Islet of Langerhans (tissue), 1 donor: ENCODE data around the gene TMX2.
A peak's percentile ranks its signal among the peaks of the same experiment; 100 is the strongest.
"Not testable (repeated sequence)": the region's sequence is repeated elsewhere in the genome, so short reads cannot be mapped to it uniquely, and the experiment has no call there.

ENCODE experiments used
- FAIRE-seq: peaks from one replicate; lab custom pipeline; 2011; peaks lifted over from hg19 to GRCh38; lab: Jason Lieb, UNC

Gene TMX2

GRCh38 chr11:57716726-57717125 lies 4.3 kb downstream of the TMX2 start:
- FAIRE-seq = not testable (repeated sequence)

GRCh38 chr11:57727185-57727584 lies 14.8 kb downstream of the TMX2 start:
- no peak for FAIRE-seq

- no peak for FAIRE-seq
Observed at GRCh38 chr11:57728829-57729228, 16.4 kb downstream of the TMX2 start.

GRCh38 chr11:57729479-57729878 lies 17.1 kb downstream of the TMX2 start:
- FAIRE-seq = no peak

- FAIRE-seq = no peak
Observed at GRCh38 chr11:57732661-57733060, 20.3 kb downstream of the TMX2 start.

- no peak for FAIRE-seq
Observed at GRCh38 chr11:57735619-57736298, 23.4 kb downstream of the TMX2 start.

GRCh38 chr11:57741132-57742086 lies 29.0 kb downstream of the TMX2 start, which contains the start of gene SELENOH:
SELENOH (plus strand) TSS chr11:57741491; CDS start chr11:57741596, 105 bp downstream.
- FAIRE-seq = peak; percentile 24

- no peak for FAIRE-seq
Observed at GRCh38 chr11:57742087-57742452, 29.7 kb downstream of the TMX2 start.

- FAIRE-seq = no peak
Observed at GRCh38 chr11:57744357-57744756, 32.0 kb downstream of the TMX2 start.

GRCh38 chr11:57745206-57745605 lies 32.8 kb downstream of the TMX2 start:
- no peak for FAIRE-seq

- no peak for FAIRE-seq
Observed at GRCh38 chr11:57746920-57747319, 34.5 kb downstream of the TMX2 start.

GRCh38 chr11:57751176-57751575 lies 38.8 kb downstream of the TMX2 start:
- FAIRE-seq = no peak

GRCh38 chr11:57751676-57752253 lies 39.4 kb downstream of the TMX2 start, which contains the start of gene BTBD18:
BTBD18 (minus strand) TSS chr11:57751819; CDS start chr11:57751188, 631 bp downstream.
- peak; percentile 61 for FAIRE-seq

- FAIRE-seq = no peak
Observed at GRCh38 chr11:57752954-57753353, 40.6 kb downstream of the TMX2 start.

GRCh38 chr11:57758174-57758573 lies 45.8 kb downstream of the TMX2 start:
- no peak for FAIRE-seq

GRCh38 chr11:57761301-57762234 lies 49.2 kb downstream of the TMX2 start, which contains the start of gene CTNND1:
CTNND1 (plus strand) TSS chr11:57761802; CDS start chr11:57791479, 29,677 bp downstream.
- FAIRE-seq = peak; percentile 98

GRCh38 chr11:57762235-57762861 lies 50.0 kb downstream of the TMX2 start:
- no peak for FAIRE-seq

GRCh38 chr11:57763568-57763967 lies 51.2 kb downstream of the TMX2 start:
- FAIRE-seq = no peak

GRCh38 chr11:57764021-57764420 lies 51.6 kb downstream of the TMX2 start:
- no peak for FAIRE-seq

- no peak for FAIRE-seq
Observed at GRCh38 chr11:57764566-57764965, 52.2 kb downstream of the TMX2 start.

- no peak for FAIRE-seq
Observed at GRCh38 chr11:57764972-57765371, 52.6 kb downstream of the TMX2 start.
